Smooth muscle cell (in vitro differentiated cells): ENCODE measurements around the gene CARD8. TPM values are rescaled to one million over a fixed set of nuclear protein-coding genes. Genes with fewer than 3 reads are reported as not detected.

Source experiments
- DNase-seq: peaks from one replicate; lab custom pipeline; 2025; ENCODE audit not compliant: unreplicated experiment; lab: John Stamatoyannopoulos, UW
- H2AFZ ChIP-seq: fragments of 200-600 bp; sonication (generic); 2 replicates; pipeline ENCODE4 v1.6.0; 2016; ENCODE audit warnings: antibody characterized with exemption, low read depth, mild to moderate bottlenecking
- H3F3A ChIP-seq: fragments of 200-600 bp; sonication (generic); 2 replicates; pipeline ENCODE4 v1.6.0; 2017; ENCODE audit warnings: antibody characterized with exemption, low read depth
- H3K27ac ChIP-seq: fragments of 200-600 bp; sonication (generic); 2 replicates; pipeline ENCODE4 v1.5.1; 2016; ENCODE audit warnings: low read depth, mild to moderate bottlenecking
- H3K27me3 ChIP-seq: fragments of 200-600 bp; sonication (generic); 2 replicates; pipeline ENCODE4 v1.6.1; 2016; ENCODE audit warnings: low read depth, mild to moderate bottlenecking
- H3K36me3 ChIP-seq: fragments of 200-600 bp; sonication (generic); 2 replicates; pipeline ENCODE4 v1.5.1; 2016; ENCODE audit warnings: low read depth
- H3K4me1 ChIP-seq: fragments of 200-600 bp; sonication (generic); 2 replicates; pipeline ENCODE4 v1.5.1; 2016; ENCODE audit warnings: low read depth
- H3K4me2 ChIP-seq: fragments of 200-600 bp; sonication (generic); 2 replicates; pipeline ENCODE4 v1.6.0; 2016; ENCODE audit warnings: mild to moderate bottlenecking
- H3K4me3 ChIP-seq: fragments of 200-600 bp; sonication (generic); 2 replicates; pipeline ENCODE4 v1.5.1; 2016; ENCODE audit warnings: mild to moderate bottlenecking
- H3K79me2 ChIP-seq: fragments of 200-600 bp; sonication (generic); 2 replicates; pipeline ENCODE4 v1.6.0; 2016; ENCODE audit warnings: low read depth, mild to moderate bottlenecking
- H3K9ac ChIP-seq: fragments of 200-600 bp; sonication (generic); 2 replicates; pipeline ENCODE4 v1.6.0; 2016; ENCODE audit warnings: low read depth
- H3K9me3 ChIP-seq: fragments of 200-600 bp; sonication (generic); replicated peaks from 2 replicates; pipeline ENCODE4 v1.5.1; 2016; ENCODE audit warnings: low read depth
- H4K20me1 ChIP-seq: fragments of 200-600 bp; sonication (generic); 2 replicates; pipeline ENCODE4 v1.6.0; 2016; ENCODE audit warnings: low read depth
- WGBS: methylation state at CpG from one replicate; pipeline ENCODE4 v1.1.7; 2016; ENCODE audit warnings: low lambda C conversion rate; 5-methylcytosine and 5-hydroxymethylcytosine counted together
- polyA plus RNA-seq: library from polyadenylated mRNA; unstranded; fragments of >200 nt; fragmentation: Nextera tagmentation; extraction: Ambion mirVana; gene quantifications from 2 replicates; pipeline ENCODE4 v1.2.1, GENCODE V29; 2016
- total RNA-seq: library from RNA; depleted of rRNA; stranded (reverse); fragments of >200 nt; gene quantifications from 2 replicates; pipeline ENCODE4 v1.2.3, GENCODE V29; 2014
- TF ChIP-seq, protein P1 (sequence below): fragments of 200-600 bp; sonication (generic); IDR thresholded peaks from 2 replicates; pipeline ENCODE4 v1.5.1; 2017; ENCODE audit warnings: borderline replicate concordance, mild to moderate bottlenecking, antibody characterized with exemption; ENCODE audit not compliant: insufficient read depth, poor library complexity, severe bottlenecking

CARD8 gene
- total and polyA plus RNA-seq, 2 experiments from 2014 or later = 9.0 to 17.7 TPM

DNA sequence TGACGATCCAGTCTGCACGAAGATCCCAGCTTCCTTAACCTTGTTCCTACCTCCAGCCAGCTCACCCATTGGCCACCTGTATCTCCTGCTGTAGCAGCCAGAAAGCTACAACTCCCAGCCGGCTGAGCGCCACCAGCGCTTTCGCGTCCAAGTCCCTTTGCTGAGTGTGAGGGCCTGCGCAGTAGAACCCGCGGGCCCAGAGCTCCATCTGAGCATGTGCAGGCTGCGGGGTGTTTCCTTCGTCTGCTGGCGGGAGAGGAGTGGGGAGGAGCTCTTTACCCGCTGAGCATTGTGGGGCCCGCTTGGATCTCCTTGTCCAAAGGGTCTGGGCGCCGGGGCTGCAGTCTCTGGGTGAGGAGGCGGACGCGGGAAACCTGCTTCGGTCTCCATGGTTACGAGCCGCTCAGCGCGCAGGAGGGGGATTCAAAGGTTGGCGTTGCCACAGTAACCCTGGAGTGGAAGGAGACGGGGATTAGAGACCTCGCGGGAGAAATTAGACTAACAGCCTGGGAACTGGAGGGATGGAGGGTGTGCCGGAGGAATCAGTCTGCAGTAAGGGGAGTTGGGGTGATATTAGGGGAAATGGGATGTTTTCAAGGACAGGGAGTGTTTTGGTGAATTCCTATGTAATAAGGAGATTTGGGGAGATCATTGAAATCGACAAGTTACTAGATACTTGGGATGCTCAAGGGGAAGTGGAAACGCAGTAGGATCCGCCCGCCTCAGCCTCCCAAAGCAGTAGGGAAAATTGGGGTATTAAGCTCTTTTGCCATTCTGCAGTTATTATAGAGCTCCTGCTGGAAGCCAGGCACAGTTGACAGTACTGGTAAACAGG, 51.7 kb downstream of the CARD8 start:
- Histone ChIP-seq H4K20me1 (no peaks in the 10 kb centered on the region), H3F3A (no peaks in the 10 kb centered on the region)
- under 1% methylated on average over 34 of the region's 34 CpGs for WGBS

DNA sequence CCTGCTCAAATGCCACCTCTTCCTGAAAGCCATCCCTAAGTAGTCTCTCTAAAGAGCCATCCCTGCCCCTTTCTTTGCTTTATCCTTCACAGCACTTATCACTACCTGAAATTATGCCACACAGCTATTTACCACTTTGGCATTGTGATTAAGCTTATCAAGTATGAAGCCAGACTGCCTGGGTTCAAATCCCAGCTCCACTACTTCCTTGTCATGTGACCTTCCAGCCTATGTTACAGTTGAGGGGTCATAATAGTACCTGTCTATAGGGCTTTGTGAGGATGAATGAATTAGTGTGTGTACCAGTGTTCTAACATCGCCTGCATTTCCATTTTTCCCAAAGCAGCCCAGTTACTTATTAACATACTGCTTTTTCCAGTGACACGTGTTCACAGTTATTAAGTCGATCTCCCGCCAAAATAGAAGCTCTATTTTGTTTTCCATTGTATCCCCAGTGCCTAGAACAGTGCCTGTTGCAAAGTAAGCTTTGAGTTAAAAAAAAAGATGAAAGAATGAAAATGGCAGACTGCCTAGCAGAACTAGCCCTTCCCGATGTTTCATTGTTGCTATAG, 52.4 kb downstream of the CARD8 start:
- WGBS = 30% methylated on average over 5 of the region's 5 CpGs

More for the DNA sequence above, 51.7 kb downstream of the CARD8 start:
- Histone ChIP-seq H3K36me3 (no peaks in the 10 kb centered on the region), H3K79me2 (peaks cover 6% of the 10 kb centered on the region), H3K27me3 (no peaks in the 10 kb centered on the region), H3K27ac (peak overlapping the region; percentile 49), H3K4me1 (no peaks in the 10 kb centered on the region), H3K4me3 (peak overlapping the region; percentile 69), H2AFZ (peak overlapping the region; percentile 88), H3K9me3 (no peaks in the 10 kb centered on the region), H3K9ac (peak overlapping the region; percentile 61), H3K4me2 (peak overlapping the region; percentile 87)
- peak; percentile 78 for DNase-seq
- TF ChIP-seq, protein P1, sequence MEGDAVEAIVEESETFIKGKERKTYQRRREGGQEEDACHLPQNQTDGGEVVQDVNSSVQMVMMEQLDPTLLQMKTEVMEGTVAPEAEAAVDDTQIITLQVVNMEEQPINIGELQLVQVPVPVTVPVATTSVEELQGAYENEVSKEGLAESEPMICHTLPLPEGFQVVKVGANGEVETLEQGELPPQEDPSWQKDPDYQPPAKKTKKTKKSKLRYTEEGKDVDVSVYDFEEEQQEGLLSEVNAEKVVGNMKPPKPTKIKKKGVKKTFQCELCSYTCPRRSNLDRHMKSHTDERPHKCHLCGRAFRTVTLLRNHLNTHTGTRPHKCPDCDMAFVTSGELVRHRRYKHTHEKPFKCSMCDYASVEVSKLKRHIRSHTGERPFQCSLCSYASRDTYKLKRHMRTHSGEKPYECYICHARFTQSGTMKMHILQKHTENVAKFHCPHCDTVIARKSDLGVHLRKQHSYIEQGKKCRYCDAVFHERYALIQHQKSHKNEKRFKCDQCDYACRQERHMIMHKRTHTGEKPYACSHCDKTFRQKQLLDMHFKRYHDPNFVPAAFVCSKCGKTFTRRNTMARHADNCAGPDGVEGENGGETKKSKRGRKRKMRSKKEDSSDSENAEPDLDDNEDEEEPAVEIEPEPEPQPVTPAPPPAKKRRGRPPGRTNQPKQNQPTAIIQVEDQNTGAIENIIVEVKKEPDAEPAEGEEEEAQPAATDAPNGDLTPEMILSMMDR = no peak

DNA sequence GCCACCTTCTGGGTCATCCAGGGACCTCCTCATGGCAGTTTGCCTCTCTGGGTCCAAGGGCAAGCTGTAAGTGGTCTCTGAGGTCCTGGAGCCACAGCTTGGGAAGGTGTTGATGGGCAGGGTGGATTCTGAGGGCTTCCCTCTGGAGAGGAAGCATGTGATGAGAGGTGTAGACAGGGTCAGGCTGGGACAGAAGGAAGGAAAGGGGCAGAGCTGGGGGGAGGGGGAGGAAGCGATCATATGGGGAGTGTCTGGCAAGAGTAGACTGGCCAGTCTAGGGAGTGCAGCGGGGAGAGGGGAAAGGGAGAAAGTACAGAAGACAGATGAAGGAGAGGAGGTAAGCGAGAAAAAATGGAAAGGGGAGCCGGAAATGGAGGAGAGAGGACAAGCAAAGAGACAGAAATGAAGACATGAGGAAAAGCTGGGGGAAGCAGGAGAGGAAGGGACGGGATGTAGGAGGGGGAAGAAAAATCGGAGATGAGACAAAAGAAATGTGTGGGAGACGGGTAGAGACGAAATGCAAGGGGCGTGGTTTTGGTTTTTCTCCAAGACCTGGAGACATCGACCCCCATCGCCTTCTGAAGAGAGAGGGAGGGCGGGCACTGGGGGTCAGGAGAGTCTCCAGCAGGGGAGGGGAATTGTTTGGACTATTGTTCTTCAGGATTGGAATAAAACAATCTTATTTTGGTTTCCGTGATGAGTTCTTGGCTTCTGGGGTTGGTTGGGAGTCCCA, 58.6 kb downstream of the CARD8 start:
- no peak overlapping the region for H3K4me3 ChIP-seq
- no peaks in the 10 kb centered on the region for H3K36me3 ChIP-seq
- TF ChIP-seq, protein P1 = no peak
- no peak overlapping the region for H3K27ac ChIP-seq
- H4K20me1 ChIP-seq = no peaks in the 10 kb centered on the region
- H3F3A ChIP-seq = no peaks in the 10 kb centered on the region
- H3K4me2 ChIP-seq = no peak overlapping the region
- H3K9ac ChIP-seq = no peak overlapping the region
- no peaks in the 10 kb centered on the region for H3K79me2 ChIP-seq
- no peak overlapping the region for H2AFZ ChIP-seq
- no peaks in the 10 kb centered on the region for H3K27me3 ChIP-seq
- DNase-seq = no peak
- 85% methylated on average over 11 of the region's 13 CpGs for WGBS
- no peaks in the 10 kb centered on the region for H3K9me3 ChIP-seq
- H3K4me1 ChIP-seq = no peaks in the 10 kb centered on the region

More for the DNA sequence above, 52.4 kb downstream of the CARD8 start:
- H3K79me2 ChIP-seq = peaks cover 6% of the 10 kb centered on the region
- H3K4me1 ChIP-seq = no peaks in the 10 kb centered on the region
- H3K27me3 ChIP-seq = no peaks in the 10 kb centered on the region
- H4K20me1 ChIP-seq = no peaks in the 10 kb centered on the region
- H2AFZ ChIP-seq = peak overlapping the region; percentile 88
- H3F3A ChIP-seq = no peaks in the 10 kb centered on the region
- H3K36me3 ChIP-seq = no peaks in the 10 kb centered on the region
- peak overlapping the region; percentile 87 for H3K4me2 ChIP-seq
- H3K9ac ChIP-seq = peak overlapping the region; percentile 61
- no peaks in the 10 kb centered on the region for H3K9me3 ChIP-seq
- TF ChIP-seq, protein P1 = no peak
- DNase-seq = no peak
- peak overlapping the region; percentile 69 for H3K4me3 ChIP-seq
- peak overlapping the region; percentile 49 for H3K27ac ChIP-seq
